Measurements from ENCODE around the gene TMEM140. TPM values are rescaled to one million over a fixed set of nuclear protein-coding genes. Genes with fewer than 3 reads are reported as not detected.

Gene TMEM140
- total RNA-seq, 1 donor from 2014 or later = 26.9 TPM

DNA sequence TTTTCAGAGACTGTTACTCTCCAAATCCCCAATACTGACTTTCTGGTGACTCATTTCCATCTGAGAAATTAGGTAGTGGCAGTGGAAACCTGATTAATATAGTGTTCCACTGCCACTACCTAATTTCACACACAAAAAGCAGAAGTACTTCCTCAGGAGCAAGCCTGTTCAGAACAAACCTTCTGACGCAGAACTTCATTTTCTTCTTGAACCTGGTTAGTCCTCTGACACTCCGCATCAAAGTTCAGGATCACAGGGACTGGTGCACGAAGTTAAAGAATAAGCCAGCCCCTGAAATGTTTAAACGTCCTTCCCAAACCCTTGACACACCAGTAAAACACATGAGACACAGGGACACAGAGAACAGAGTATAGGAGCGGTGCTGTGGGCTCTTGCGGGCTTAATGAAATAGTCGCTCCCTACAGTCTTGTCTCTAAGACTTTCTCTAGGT lies 59.1 kb downstream of the TMEM140 start:
- TF ChIP-seq CTCF (IDR thresholded peaks at IDR 0.05) = no peak
- H3K27me3 ChIP-seq = no peaks in the 10 kb centered on the region
- H3K27ac ChIP-seq = peak overlapping the region in 1 of 2 donors; percentile 37
- H3K9me3 ChIP-seq = no peaks in the 10 kb centered on the region
- no peak overlapping the region for H3K4me3 ChIP-seq
- peaks cover 0 to 21% of the 10 kb centered on the region in 2 donors for H3K4me1 ChIP-seq
- H3K36me3 ChIP-seq = peaks cover 16 to 19% of the 10 kb centered on the region in 2 donors
- DNase-seq (ENCODE audit: low spot score in 2 of 2) = no peak
- intact Hi-C loops (cut with DNase I) = no loop called here

GRCh38 chr7:135207406-135208101 lies 59.7 kb downstream of the TMEM140 start:
- Histone ChIP-seq H3K4me3 (no peak overlapping the region), H3K27ac (peak overlapping the region in 1 of 2 donors; percentile 37), H3K27me3 (no peaks in the 10 kb centered on the region), H3K36me3 (peaks cover 15 to 16% of the 10 kb centered on the region in 2 donors), H3K9me3 (no peaks in the 10 kb centered on the region), H3K4me1 (peaks cover 0 to 21% of the 10 kb centered on the region in 2 donors)
- intact Hi-C loops (cut with DNase I) = no loop called here
- no peak for DNase-seq (ENCODE audit: low spot score in 2 of 2)
- TF ChIP-seq CTCF (IDR thresholded peaks at IDR 0.05) = no peak

GRCh38 chr7:135208102-135208793 lies 60.4 kb downstream of the TMEM140 start:
- no peaks in the 10 kb centered on the region for H3K9me3 ChIP-seq
- no peak overlapping the region for H3K4me3 ChIP-seq
- H3K27me3 ChIP-seq = no peaks in the 10 kb centered on the region
- H3K4me1 ChIP-seq = peaks cover 0 to 21% of the 10 kb centered on the region in 2 donors
- peaks cover 10 to 12% of the 10 kb centered on the region in 2 donors for H3K36me3 ChIP-seq
- no peak overlapping the region for H3K27ac ChIP-seq
- TF ChIP-seq CTCF (IDR thresholded peaks at IDR 0.05) = no peak
- intact Hi-C loops (cut with DNase I) = no loop called here
- no peak for DNase-seq (ENCODE audit: low spot score in 2 of 2)

DNA sequence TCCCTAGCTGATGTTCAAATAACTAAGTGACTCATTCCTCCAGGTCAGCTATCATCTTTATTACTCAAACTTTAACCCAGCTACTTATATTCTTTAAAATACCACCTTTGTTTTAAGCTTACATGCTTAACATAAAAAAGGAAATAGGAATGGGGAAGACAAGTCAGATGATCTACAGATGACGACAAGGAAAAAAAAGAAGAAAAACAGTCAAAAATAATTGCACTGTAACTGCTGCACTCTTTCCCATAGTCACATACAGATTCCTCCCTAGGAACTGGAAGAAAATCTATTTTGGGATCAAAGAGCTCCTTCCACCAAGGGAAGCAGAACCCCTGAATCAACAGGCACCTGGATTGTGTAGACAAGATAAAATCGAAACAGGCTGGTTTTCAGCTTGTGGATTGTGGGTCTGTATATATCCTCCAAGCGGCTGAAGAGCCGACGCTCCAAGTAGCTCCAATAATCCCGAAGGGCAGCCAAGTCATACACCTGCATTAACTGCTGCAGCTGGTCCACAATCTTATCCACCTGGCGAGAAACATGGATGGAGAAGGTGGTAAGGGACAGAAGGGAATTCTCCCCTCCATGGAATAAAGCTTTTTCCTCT lies 61.5 kb downstream of the TMEM140 start:
- DNase-seq (ENCODE audit: low spot score in 2 of 2) = no peak
- H3K27ac ChIP-seq = no peak overlapping the region
- intact Hi-C loops (cut with DNase I) = no loop called here
- no peaks in the 10 kb centered on the region for H3K27me3 ChIP-seq
- H3K4me1 ChIP-seq = peaks cover 0 to 21% of the 10 kb centered on the region in 2 donors
- H3K4me3 ChIP-seq = peak overlapping the region in 1 of 2 donors; percentile 2
- TF ChIP-seq CTCF (IDR thresholded peaks at IDR 0.05) = no peak
- no peaks in the 10 kb centered on the region for H3K9me3 ChIP-seq
- H3K36me3 ChIP-seq = peaks cover 0 to 11% of the 10 kb centered on the region in 2 donors

- DNase-seq (ENCODE audit: low spot score in 2 of 2) = no peak
- no peak for TF ChIP-seq CTCF (IDR thresholded peaks at IDR 0.05)
- Histone ChIP-seq H3K36me3 (peaks cover 0 to 7% of the 10 kb centered on the region in 2 donors), H3K4me1 (peaks cover 0 to 19% of the 10 kb centered on the region in 2 donors), H3K27ac (peak overlapping the region; percentile 93 to 94), H3K9me3 (no peaks in the 10 kb centered on the region), H3K4me3 (peak overlapping the region; percentile 77 to 87), H3K27me3 (no peaks in the 10 kb centered on the region)
- intact Hi-C loops (cut with DNase I) = loop anchor here (1.0 to 5.0 kb wide), 9 partner anchors 41 to 779 kb away; partner anchors contain the start of genes BPGM, CYREN, FAM180A and NUP205
These were observed 63.0 kb downstream of the TMEM140 start for GRCh38 chr7:135210888-135211178.
